ENCODE results near the gene RFX2.
"Not testable (repeated sequence)": the region's sequence is repeated elsewhere in the genome, so short reads cannot be mapped to it uniquely, and the experiment has no call there.

Gene RFX2

GRCh38 chr19:6032827-6033226, 77.5 kb downstream of the RFX2 start:
- peaks cover 8% of the 10 kb centered on the region for H3K36me3 ChIP-seq
- H3K9me3 ChIP-seq: no peaks in the 10 kb centered on the region
- H3K27me3 ChIP-seq: no peaks in the 10 kb centered on the region
- H3K4me3 ChIP-seq (ENCODE audit: low read depth in 1 of 2, low read length in 1 of 2): no peak overlapping the region
- no peak for TF ChIP-seq CTCF (IDR thresholded peaks at IDR 0.05)
- no peak overlapping the region for H3K27ac ChIP-seq
- H3K4me1 ChIP-seq (ENCODE audit: control insufficient read depth in 1 of 2, insufficient read depth in 1 of 2, low read depth in 1 of 2, low read length in 1 of 2): no peaks in the 10 kb centered on the region

- Histone ChIP-seq H3K36me3 (peaks cover 10% of the 10 kb centered on the region), H3K9me3 (no peaks in the 10 kb centered on the region), H3K4me3 (ENCODE audit: low read depth in 1 of 2, low read length in 1 of 2) (no peak overlapping the region), H3K27me3 (no peaks in the 10 kb centered on the region), H3K4me1 (ENCODE audit: control insufficient read depth in 1 of 2, insufficient read depth in 1 of 2, low read depth in 1 of 2, low read length in 1 of 2) (no peaks in the 10 kb centered on the region), H3K27ac (no peak overlapping the region)
- no peak for TF ChIP-seq CTCF (IDR thresholded peaks at IDR 0.05)
Measured at GRCh38 chr19:6032381-6032780, 77.9 kb downstream of the RFX2 start.

GRCh38 chr19:6030214-6030507, 80.1 kb downstream of the RFX2 start:
- Histone ChIP-seq H3K36me3 (peaks cover 21% of the 10 kb centered on the region), H3K4me1 (ENCODE audit: control insufficient read depth in 1 of 2, insufficient read depth in 1 of 2, low read depth in 1 of 2, low read length in 1 of 2) (no peaks in the 10 kb centered on the region), H3K27me3 (no peaks in the 10 kb centered on the region), H3K4me3 (ENCODE audit: low read depth in 1 of 2, low read length in 1 of 2) (no peak overlapping the region), H3K9me3 (no peaks in the 10 kb centered on the region), H3K27ac (no peak overlapping the region)
- TF ChIP-seq CTCF (IDR thresholded peaks at IDR 0.05): no peak

GRCh38 chr19:6026390-6027227, 83.7 kb downstream of the RFX2 start:
- Histone ChIP-seq H3K36me3 (peaks cover 40% of the 10 kb centered on the region), H3K27ac (no peak overlapping the region), H3K9me3 (no peaks in the 10 kb centered on the region), H3K4me3 (ENCODE audit: low read depth in 1 of 2, low read length in 1 of 2) (no peak overlapping the region), H3K27me3 (no peaks in the 10 kb centered on the region), H3K4me1 (ENCODE audit: control insufficient read depth in 1 of 2, insufficient read depth in 1 of 2, low read depth in 1 of 2, low read length in 1 of 2) (no peaks in the 10 kb centered on the region)
- no peak for TF ChIP-seq CTCF (IDR thresholded peaks at IDR 0.05)

GRCh38 chr19:6024756-6025155, 85.5 kb downstream of the RFX2 start:
- H3K27ac ChIP-seq; H3K27me3 ChIP-seq; H3K9me3 ChIP-seq; H3K4me3 ChIP-seq (ENCODE audit: low read depth in 1 of 2, low read length in 1 of 2); H3K4me1 ChIP-seq (ENCODE audit: control insufficient read depth in 1 of 2, insufficient read depth in 1 of 2, low read depth in 1 of 2, low read length in 1 of 2): not testable (repeated sequence)
- H3K36me3 ChIP-seq: peaks cover 42% of the 10 kb centered on the region

- Histone ChIP-seq H3K4me3 (ENCODE audit: low read depth in 1 of 2, low read length in 1 of 2) (no peak overlapping the region), H3K4me1 (ENCODE audit: control insufficient read depth in 1 of 2, insufficient read depth in 1 of 2, low read depth in 1 of 2, low read length in 1 of 2) (no peaks in the 10 kb centered on the region), H3K27me3 (no peaks in the 10 kb centered on the region), H3K9me3 (no peaks in the 10 kb centered on the region), H3K27ac (no peak overlapping the region), H3K36me3 (peaks cover 45% of the 10 kb centered on the region)
- no peak for TF ChIP-seq CTCF (IDR thresholded peaks at IDR 0.05)
Measured at GRCh38 chr19:6023936-6024335, 86.4 kb downstream of the RFX2 start.
